Measurements from ENCODE around the gene GALNT2.

The GALNT2 gene

DNA sequence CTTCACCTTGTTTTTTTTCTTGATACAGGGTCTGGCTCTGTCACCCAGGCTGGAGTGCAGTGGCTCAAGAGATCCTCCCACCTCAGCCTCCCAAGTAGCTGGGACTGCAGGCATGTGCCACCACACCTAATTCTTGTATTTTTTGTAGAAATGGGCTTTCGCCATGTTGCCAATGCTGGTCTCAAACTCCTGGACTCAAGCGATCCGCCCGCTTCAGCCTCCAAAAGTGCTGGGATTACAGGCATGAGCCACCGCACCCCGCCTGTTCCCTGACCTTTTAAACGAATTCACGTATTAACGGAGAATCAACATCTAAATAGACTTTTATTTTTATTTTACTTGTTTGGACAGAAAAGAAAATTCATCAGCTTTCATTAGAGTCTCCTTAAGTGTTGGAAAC is 254.3 kb downstream of the GALNT2 start:
- DNase-seq (ENCODE audit: low read depth), result no peak

DNA sequence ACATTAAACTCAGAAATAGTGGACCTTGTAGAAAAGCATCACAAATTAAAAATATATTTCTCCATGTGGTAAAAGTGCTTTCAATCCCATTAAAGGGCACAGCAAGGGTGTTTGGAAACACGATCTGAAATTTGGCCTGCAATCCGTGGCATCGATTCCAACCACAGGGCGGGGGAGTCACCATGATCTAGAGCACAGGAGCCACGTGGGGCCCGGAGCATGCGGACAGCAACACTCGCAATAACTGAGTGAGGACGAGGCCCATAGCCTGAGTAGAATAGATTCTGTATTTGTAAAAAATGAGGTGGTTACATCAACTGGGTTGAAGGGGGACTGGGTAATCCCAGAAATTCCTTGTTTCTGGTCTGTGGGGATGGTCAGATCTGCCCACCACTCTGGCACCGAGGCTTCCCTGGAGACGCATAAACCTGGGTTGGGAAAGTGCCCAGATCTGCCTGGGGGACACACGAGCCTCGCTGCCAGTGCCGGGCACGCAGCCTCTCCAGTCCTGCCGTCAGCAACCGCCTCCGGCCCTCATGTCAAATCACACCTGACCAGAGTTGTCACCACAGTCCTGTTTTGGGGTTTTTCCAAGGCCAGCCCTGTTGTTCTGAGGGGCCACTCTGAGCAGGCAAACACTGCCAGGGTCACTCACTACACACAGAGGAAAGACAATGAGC is 254.8 kb downstream of the GALNT2 start:
- DNase-seq (ENCODE audit: low read depth), result no peak

DNA sequence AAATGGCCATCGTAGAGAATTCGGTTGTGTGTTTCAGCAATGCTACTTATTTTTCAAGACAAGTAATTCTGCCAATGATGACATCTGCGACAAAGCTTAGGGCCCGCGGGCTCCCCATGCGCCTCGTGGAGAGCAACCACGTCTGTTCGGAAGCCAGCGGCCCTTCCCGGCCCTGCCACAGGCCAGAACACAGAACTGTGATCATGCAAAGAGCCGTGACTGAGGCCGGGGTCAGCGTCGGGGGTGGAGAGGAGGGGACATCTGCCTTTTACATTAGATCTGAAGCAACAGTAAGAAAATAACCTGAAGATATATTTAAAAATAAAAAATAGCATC is 255.4 kb downstream of the GALNT2 start:
- no peak for DNase-seq (ENCODE audit: low read depth)

DNA sequence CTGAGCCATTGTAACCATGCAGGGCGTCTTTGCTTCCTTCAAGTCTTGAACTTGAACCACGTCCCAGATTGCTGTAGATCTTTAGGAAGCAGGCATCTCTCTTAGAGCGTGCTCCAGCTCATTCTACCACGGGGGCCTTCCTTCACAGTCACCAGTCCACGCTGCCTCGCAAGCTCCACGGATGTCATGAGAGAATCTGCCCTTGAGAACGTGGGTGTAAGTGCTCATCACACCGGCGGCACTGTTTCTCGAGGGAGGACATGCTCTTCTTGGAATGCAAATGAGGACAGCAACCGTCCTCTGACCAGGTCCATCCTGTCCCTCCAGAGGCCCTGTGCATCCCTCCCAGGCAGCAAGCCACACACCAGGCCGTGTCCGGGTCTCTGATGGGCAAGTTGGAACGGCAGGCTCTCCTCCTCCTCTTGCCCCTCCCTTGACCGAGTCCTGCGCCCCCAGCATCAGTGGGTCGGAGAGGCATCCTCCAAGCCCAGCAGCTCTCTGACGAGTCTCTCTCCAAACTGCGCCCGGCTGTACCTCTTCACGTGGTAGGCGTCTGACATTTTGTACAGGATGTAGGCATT is 256.0 kb downstream of the GALNT2 start:
- DNase-seq (ENCODE audit: low read depth), result no peak

DNA sequence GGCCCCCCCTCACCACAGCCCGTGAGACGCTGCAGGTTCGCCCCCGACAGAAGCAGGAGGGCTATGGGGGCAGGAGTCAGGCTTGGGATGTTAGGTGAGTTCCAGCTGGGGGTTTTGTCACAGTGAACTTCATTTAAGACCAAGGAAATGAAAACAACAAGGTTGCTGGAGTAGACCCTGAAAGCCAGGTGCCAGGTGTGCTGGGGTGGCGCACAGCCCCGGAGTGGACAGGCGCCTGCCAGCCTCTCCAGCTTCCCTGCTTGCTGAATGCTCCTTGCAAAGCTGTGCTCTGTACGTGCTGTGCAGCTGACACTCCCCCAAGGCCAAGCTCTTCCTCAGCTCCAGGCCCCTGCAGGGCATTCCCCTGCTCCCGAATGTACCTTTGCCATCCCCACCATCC is 256.6 kb downstream of the GALNT2 start:
- DNase-seq (ENCODE audit: low read depth), result no peak

DNA sequence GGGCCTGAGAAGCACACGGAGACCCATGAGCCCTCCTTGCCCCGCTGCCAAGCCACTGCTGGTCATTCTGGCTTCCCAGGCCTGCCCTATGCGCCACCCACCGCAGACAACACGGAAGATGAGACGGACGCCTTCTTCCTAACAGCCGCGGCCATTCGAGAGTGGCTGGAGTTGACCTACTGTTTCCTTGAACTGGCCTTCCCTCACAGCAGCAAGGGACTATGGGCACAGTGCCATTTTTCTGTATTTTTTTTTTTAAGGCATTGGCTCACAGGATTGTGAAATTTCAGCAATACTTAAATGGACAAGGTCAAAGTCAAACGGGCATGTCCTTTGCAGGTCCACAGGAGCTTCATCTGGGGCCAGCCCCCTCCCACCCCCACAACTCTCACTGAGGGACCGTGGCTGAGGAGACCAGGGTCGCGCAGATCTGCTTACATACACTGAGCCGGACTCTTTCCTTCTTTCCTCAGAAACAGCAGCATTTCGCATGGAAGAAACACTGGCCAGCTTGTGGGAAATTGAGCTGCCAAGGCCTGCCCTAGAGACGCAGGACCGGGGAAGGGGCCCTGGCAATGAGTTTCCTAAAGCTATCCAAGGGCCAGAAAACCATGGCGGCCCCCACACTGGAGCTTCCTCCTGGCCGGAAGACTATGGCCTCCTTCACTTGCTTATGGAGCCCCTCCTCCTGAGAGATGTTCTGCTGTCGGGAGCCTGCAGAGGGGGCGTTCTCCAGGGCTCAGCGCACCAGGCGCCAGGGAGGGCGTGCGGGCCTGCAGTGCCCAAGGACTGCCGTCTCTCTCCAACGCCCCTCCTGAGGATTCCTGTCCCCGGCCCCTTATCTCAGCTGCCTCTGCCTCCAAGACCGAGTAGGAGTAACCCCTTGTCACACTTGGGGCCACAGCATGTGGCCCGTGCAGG is 260.2 kb downstream of the GALNT2 start:
- no peak for DNase-seq (ENCODE audit: low read depth)

DNA sequence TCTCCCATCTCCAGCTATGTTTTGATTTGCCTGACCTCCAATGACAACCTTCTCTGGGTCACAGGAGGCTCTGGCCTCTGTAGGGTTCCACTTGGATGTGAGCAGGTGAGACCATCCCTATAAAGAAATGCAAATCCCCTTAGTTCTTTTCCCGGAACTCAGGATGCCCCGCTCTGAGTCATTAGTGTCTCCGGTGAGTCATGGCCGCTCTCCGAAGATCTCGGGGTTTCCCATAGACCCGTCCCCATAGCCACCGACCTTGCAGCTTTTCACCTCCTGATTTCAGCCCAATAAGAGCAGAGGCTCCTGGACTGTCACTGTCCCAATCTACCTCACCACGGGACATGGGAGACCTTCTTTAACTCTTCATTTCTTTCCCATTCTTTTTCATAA is 260.9 kb downstream of the GALNT2 start:
- DNase-seq (ENCODE audit: low read depth), result peak; percentile 37

DNA sequence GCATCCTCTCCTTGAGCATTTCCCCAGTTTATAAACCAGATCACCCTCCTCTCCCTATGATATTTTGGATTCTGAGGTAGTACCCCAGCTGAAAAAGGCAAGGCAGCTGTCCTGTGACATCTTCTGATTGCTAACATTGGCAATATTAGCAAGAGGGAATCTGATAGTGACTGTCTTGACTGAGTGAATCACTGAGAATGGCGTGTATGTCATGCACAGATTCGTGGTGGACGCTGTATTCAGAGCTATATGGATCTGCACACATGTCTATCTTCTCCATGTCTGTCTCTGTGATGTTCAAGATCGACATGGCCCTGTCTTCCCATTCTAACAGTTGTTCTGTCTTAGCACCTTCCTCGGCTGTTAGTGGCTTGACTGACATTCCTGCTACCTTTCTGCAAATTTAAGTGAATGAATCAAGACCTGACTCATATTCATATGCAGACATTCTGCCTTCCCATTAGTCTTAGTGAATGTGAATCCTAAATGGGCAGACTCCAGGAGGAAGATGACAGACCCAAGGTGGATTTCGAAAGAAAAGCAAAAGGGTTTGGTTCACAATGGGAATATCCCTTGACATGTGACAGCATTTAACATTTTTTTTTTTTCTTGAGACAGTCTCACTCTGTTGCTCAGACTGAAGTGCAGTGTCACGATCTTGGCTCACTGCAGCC is 261.4 kb downstream of the GALNT2 start:
- no peak for DNase-seq (ENCODE audit: low read depth)

DNA sequence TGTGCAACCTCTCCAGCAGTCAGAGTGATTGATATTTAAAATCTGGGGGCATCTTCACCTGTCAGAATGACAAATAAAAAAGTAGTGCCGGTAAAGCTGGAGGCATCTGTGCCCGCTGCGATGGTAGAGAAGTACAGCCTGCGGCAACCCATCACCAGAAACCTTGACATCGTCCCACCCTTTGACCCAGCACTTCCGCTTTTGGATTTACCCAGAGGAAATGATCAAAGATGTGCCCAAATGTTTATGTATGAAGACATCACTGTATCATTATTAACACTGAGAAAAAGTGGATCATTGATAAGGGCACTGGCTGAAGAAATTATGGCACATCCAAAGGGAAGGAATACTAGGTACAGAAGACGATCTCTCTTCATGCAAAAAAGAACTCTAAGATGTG is 263.1 kb downstream of the GALNT2 start:
- no peak for DNase-seq (ENCODE audit: low read depth)

All from activated T-helper 9 cell treated with anti-CD3 and anti-CD28 coated beads, Interleukin-2, amount 50 U/mL, for 16 hours (primary cell).